Spleen (tissue), 7 donors: ENCODE results near the gene SCRN3.
"Not testable (repeated sequence)": the region's sequence is repeated elsewhere in the genome, so short reads cannot be mapped to it uniquely, and the experiment has no call there.

Experiments used
- POLR2A ChIP-seq, 3 donors: fragments of 450-650 bp; IDR thresholded peaks; one replicate each; pipeline ENCODE4 v1.5.1; 2017; ENCODE audit warnings: antibody characterized with exemption in 3 of 3, mild to moderate bottlenecking in 1 of 3
- TF ChIP-seq, protein P1 (sequence below), 11 experiments: fragments of 200-600 bp in 7 of 11; fragments of 450-650 bp in 4 of 11; sonication (generic) in 4 of 11; IDR thresholded peaks in 8 of 11; conservative IDR thresholded peaks in 3 of 11; 1 replicate in 7 of 11; 2 replicates in 4 of 11; pipeline versions ENCODE4 v1.4.0 to v1.8.0; 2016 to 2021; ENCODE audit warnings: antibody characterized with exemption in 11 of 11, inconsistent platforms in 4 of 11, mild to moderate bottlenecking in 1 of 11
- donor health status: DM: no; HTN: no; CAD: no; lungs with moderate emphysema.
- donor health status: DM: no; HTN: no; CAD: no.
- donor health status: DM: no; HTN: no; CAD: no.

DNA sequence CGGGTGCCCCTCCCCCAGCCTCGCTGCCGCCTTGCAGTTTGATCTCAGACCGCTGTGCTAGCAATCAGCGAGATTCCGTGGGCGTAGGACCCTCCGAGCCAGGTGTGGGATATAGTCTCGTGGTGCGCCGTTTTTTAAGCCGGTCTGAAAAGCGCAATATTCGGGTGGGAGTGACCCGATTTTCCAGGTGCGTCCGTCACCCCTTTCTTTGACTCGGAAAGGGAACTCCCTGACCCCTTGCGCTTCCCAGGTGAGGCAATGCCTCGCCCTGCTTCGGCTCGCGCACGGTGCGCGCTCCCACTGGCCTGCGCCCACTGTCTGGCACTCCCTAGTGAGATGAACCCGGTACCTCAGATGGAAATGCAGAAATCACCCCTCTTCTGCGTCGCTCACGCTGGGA lies 14.5 kb downstream of the SCRN3 start:
- TF ChIP-seq, protein P1, sequence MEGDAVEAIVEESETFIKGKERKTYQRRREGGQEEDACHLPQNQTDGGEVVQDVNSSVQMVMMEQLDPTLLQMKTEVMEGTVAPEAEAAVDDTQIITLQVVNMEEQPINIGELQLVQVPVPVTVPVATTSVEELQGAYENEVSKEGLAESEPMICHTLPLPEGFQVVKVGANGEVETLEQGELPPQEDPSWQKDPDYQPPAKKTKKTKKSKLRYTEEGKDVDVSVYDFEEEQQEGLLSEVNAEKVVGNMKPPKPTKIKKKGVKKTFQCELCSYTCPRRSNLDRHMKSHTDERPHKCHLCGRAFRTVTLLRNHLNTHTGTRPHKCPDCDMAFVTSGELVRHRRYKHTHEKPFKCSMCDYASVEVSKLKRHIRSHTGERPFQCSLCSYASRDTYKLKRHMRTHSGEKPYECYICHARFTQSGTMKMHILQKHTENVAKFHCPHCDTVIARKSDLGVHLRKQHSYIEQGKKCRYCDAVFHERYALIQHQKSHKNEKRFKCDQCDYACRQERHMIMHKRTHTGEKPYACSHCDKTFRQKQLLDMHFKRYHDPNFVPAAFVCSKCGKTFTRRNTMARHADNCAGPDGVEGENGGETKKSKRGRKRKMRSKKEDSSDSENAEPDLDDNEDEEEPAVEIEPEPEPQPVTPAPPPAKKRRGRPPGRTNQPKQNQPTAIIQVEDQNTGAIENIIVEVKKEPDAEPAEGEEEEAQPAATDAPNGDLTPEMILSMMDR (IDR thresholded peaks at IDR 0.05 in 8 of 11, conservative IDR thresholded peaks at IDR 0.05 in 3 of 11) = not testable (repeated sequence)
- TF ChIP-seq POLR2A (IDR thresholded peaks at IDR 0.05) = not testable (repeated sequence)
